ENCODE data around the gene GADL1.
A peak's percentile ranks its signal among the peaks of the same experiment; 100 is the strongest.

The GADL1 gene

GRCh38 chr3:30811151-30811795, 83.2 kb downstream of the GADL1 start:
- DNase-seq (ENCODE audit: low read depth in 2 of 2) = no peak

DNA sequence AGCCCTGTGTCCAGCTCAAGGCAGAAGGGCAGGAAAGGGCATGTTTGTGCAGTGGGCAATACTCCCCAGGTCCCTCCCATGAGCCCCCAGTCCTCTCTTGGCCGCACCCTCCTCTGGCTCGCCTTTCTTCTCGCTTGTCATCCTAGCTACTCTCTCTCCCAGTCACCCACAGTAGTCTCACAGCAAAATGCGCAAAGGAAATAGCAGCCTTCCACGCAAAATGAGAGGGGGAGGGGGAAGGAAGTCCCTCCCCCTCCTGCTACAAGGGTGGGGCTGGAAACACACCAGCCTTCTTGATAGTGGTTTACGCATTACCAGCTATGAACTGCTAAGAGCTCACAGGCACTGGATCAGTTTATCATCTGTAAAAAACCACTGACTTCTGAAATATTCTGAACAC, 83.8 kb downstream of the GADL1 start:
- DNase-seq (ENCODE audit: low read depth in 2 of 2) = no peak

GRCh38 chr3:30805695-30806094, 88.8 kb downstream of the GADL1 start:
- no peak for DNase-seq (ENCODE audit: low read depth in 2 of 2)

- no peak for DNase-seq (ENCODE audit: low read depth in 2 of 2)
Observed at GRCh38 chr3:30804984-30805383, 89.5 kb downstream of the GADL1 start.

GRCh38 chr3:30795176-30795575, 99.3 kb downstream of the GADL1 start:
- DNase-seq (ENCODE audit: low read depth in 2 of 2) = no peak

- no peak for DNase-seq (ENCODE audit: low read depth in 2 of 2)
Observed at GRCh38 chr3:30793740-30794139, 100.7 kb downstream of the GADL1 start.

GRCh38 chr3:30790150-30790549, 104.3 kb downstream of the GADL1 start:
- DNase-seq (ENCODE audit: low read depth in 2 of 2) = no peak

GRCh38 chr3:30786365-30786764, 108.1 kb downstream of the GADL1 start:
- DNase-seq (ENCODE audit: low read depth in 2 of 2) = no peak

GRCh38 chr3:30779686-30780287, 114.7 kb downstream of the GADL1 start:
- DNase-seq (ENCODE audit: low read depth in 2 of 2) = no peak

GRCh38 chr3:30778933-30779332, 115.5 kb downstream of the GADL1 start:
- no peak for DNase-seq (ENCODE audit: low read depth in 2 of 2)

GRCh38 chr3:30777426-30778113, 116.9 kb downstream of the GADL1 start:
- DNase-seq (ENCODE audit: low read depth in 2 of 2) = no peak

DNA sequence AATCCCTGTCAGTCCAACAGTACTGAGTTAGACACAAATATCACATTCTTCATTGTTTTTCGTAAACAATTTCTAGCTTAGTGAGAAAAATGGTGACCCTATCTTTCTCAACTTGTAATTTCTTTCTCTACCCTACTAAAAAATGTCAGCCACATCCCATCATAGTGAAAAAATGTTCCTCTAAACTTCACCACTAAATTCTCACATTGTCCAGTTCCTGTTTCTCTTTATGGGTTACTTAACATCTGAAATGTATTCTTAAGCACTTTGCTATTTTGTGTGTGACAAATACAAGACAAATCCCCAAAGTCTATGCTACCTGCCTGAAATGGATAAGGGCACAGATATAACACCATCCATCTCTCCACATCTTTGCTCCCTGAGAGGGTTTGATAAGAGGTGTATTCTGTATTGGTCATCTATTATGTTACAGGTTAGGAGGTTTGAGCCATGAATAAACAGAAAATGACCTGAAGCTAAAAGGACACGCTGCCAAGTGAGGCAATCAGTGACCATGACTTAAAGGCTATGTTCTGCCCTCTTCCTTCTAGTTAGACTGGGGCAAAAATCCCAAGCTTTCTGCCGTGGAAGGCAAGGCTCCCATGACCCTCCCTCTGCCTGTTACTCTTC, 118.2 kb downstream of the GADL1 start:
- no peak for DNase-seq (ENCODE audit: low read depth in 2 of 2)

DNA sequence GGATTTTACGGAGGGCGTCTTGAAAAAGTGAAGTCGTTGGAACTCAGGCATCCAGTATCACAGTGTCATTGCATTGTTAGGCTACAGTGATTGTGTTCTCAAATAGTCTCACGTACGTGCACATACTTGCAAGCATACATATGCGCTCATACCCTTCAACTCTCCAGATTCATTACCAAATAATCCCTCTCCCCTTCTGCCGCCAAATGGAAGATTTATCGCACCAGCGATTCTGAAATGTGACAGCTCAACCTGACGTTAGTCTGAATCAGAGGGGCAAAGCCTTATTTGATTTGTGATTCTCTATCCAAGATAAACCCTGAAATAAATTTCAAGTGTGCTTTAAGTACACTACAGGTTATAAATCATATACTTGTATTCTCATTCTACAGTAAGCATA, 119.4 kb downstream of the GADL1 start:
- no peak for DNase-seq (ENCODE audit: low read depth in 2 of 2)

DNA sequence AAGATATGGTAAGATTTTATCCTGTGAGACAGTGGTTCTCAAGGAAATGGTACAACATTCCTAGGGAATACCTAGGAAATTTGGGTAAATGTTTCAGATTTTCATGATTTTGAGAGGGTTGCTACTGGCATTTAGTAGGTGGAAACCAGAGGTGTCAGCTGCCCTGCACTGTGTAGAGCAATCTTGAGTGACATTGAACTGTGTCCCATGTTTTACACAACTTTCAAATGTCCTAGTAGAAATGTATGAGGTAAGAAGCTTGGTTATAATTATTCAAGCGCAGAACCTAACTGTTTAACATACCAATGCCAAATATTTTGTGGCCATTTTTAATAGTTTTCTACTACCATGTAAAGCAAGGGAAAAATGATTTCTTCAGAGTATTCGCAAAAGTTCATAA, 120.4 kb downstream of the GADL1 start:
- no peak for DNase-seq (ENCODE audit: low read depth in 2 of 2)

DNA sequence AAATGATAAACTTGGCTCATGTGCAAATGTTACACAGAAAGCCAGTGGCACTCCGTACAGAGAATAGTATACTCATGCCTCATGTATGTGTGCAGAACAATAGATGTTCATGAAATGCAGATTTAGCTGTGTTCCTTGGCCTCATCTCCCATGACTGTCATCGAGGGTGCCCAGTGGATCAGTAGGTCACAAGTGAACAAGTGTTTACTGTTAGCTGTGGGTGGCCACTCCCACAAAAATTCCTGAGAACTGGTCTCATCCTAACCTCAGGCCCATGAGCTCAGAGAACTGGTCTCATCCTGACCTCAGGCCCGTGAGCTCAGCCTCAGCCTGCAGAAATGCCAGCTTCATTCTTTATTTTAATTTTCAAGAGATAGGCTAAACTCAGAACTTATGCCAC, 124.1 kb downstream of the GADL1 start:
- no peak for DNase-seq (ENCODE audit: low read depth in 2 of 2)

DNA sequence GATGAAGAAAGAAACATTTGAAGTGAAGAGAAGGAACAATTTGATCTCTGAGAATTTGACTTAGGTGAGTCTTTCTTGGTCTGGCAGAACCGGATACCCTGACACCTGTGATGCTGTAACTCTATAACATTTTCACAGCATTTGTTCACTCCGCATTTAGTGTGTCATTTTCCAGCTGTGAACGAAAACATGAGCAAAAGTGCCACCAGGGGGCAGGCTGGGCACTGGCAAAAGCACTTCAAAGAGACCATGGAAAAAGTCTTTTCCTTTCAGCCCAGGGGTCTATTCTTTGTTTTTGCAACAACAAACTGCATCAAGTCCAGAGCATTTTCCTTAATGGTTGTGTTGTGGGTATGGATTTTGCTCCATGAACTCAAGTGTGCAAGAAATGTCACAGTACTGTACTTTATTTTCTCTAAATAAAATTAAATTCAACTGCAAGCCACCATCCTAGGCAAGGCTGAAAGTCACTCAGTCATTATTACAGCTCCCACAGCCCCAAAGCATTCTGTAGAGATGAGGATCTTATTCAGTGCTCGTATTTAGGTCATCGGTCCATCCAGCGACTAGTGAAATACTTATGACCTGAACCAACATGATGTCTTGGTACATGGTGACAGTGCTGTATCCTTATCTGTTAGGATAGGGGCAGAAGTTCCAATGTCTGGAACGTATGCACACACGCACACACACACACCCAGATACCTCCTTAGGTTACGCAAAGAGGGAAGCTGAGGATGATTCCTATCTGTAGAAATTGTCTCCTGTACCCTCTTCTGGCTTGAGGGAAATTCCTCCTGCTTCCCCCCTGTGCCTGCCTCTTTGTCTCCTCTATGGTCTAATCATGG, 125.5 kb downstream of the GADL1 start:
- peak; percentile 52 to 67 for DNase-seq (ENCODE audit: low read depth in 2 of 2)

DNA sequence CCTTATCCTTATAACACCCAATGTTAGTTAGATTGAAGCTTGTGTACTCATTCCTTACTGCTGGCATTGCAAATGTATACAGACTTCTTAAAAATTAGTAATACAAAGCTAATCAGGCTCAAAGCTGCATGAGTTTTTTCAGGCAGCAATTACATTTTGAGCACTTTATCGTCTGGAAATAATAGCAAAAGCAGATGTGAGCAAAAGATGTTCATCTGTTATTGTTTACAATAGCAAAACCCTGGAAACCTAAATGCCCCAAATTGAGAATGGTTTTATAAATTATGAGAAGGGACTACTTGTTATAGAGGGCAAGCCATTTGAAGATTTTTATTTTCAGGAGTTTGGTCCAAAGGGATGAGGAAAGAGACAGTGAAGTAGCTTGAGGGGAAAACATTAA, 126.4 kb downstream of the GADL1 start:
- no peak for DNase-seq (ENCODE audit: low read depth in 2 of 2)

- no peak for DNase-seq (ENCODE audit: low read depth in 2 of 2)
Observed at GRCh38 chr3:30766522-30766921, 127.9 kb downstream of the GADL1 start.

GRCh38 chr3:30764891-30765290, 129.6 kb downstream of the GADL1 start:
- DNase-seq (ENCODE audit: low read depth in 2 of 2) = no peak

DNA sequence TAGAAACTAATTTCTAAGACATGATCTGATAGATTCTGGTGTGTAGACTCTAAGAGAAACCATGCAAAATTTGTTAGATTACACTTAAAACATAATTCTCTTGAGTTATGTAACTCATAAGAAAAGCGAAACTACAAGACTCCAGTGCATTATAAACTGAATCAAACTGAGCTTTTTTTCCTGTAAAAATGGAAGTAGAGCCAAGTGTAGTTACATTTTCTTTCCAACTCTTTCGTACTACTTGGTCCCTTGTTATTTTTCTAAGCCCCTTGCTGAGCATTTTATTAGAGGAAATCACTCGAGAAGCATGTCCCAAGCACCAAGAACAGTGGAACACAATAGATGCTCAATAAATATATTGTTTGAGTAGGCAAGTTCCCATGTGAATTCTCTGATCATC, 130.2 kb downstream of the GADL1 start:
- no peak for DNase-seq (ENCODE audit: low read depth in 2 of 2)

DNA sequence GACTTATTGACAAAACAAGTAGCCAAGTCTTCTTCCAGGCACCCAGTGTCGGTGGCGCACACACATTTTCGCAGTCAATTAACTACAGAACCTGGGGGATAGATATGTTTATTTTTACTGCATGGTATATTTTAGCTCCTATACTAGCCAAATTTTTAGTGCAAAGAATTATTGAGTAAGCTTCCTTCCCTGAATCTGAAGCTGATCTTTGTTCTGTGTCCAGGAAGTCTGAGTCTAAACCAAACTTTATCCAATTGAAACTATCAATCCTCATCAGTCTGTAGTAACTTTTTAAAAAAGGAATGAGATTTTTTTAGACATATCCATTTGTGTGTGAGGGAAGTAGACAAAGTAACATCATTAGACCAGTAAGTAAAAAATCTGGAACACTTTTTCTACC, 133.1 kb downstream of the GADL1 start:
- no peak for DNase-seq (ENCODE audit: low read depth in 2 of 2)

DNA sequence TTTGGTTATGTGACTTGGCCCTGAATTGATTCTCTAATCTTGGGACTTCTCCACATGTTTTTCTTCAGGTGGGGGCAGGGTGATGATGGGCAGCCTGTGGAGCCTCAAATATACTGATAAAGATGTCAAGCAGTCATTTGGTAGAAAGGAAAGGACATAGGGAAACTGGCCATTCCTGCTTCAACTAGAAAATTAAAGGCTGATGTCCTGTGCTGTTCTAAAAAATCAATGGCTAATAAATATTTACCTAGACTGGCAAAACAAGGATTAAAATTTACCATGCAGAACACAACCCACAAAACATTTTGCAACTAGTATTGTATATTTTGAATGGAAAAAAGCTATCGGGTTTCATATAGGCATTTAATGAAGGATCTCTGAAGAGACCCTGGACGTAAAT, 133.7 kb downstream of the GADL1 start:
- no peak for DNase-seq (ENCODE audit: low read depth in 2 of 2)
